HG03442 (cell line): ENCODE results near the gene FANCF.

Source experiments
- ATAC-seq: cut with Tn5 transposase; IDR thresholded peaks from one replicate; pipeline ENCODE4 v1.9.1; 2021; ENCODE audit warnings: mild to moderate bottlenecking, moderate library complexity; ENCODE audit not compliant: unreplicated experiment

The FANCF gene

GRCh38 chr11:22626573-22627239, 1.1 kb upstream of the FANCF start:
- no peak for ATAC-seq

- peak; percentile 44 for ATAC-seq
Observed at GRCh38 chr11:22624742-22625447, 728 bp downstream of the FANCF start.

- ATAC-seq: no peak
Observed at GRCh38 chr11:22617868-22618267, 7.8 kb downstream of the FANCF start.

- ATAC-seq: no peak
Observed at GRCh38 chr11:22603933-22604332, 21.7 kb downstream of the FANCF start.

GRCh38 chr11:22602504-22602903, 23.1 kb downstream of the FANCF start:
- no peak for ATAC-seq

GRCh38 chr11:22599458-22599857, 26.2 kb downstream of the FANCF start:
- ATAC-seq: no peak

GRCh38 chr11:22597062-22597461, 28.6 kb downstream of the FANCF start:
- no peak for ATAC-seq

GRCh38 chr11:22584976-22585375, 40.6 kb downstream of the FANCF start:
- no peak for ATAC-seq

- ATAC-seq: no peak
Observed at GRCh38 chr11:22583963-22584492, 41.6 kb downstream of the FANCF start.

- no peak for ATAC-seq
Observed at GRCh38 chr11:22582151-22582410, 43.5 kb downstream of the FANCF start.

- ATAC-seq: no peak
Observed at GRCh38 chr11:22581354-22582150, 44.1 kb downstream of the FANCF start.

- ATAC-seq: no peak
Observed at GRCh38 chr11:22577854-22578253, 47.8 kb downstream of the FANCF start.
